Measurements from ENCODE around the gene INTS1. TPM values are rescaled to one million over a fixed set of nuclear protein-coding genes. Genes with fewer than 3 reads are reported as not detected.
A peak's percentile ranks its signal among the peaks of the same experiment; 100 is the strongest.

Gene INTS1
- total RNA-seq, 1 experiment from 2014 or later: 122 TPM

GRCh38 chr7:1508277-1508758, 4.1 kb upstream of the INTS1 start:
- H3K4me1 ChIP-seq: peaks cover 16% of the 10 kb centered on the region
- intact Hi-C loops (cut with micrococcal nuclease; ENCODE audit: unreplicated experiment): no loop called here
- CTCF ChIA-PET: no interaction called here

GRCh38 chr7:1505731-1506550, 1.8 kb upstream of the INTS1 start:
- Histone ChIP-seq H3K4me3 (ENCODE audit: low read depth, low read length) (no peak overlapping the region), H3K9me3 (no peaks in the 10 kb centered on the region), H3K36me3 (ENCODE audit: control insufficient read depth, insufficient read depth, low read length) (peaks cover 5% of the 10 kb centered on the region), H3K27me3 (replicated peaks; ENCODE audit: control insufficient read depth, insufficient read depth, low read length) (no peaks in the 10 kb centered on the region), H3K4me1 (peaks cover 21% of the 10 kb centered on the region)
- DNase-seq: peak in 1 of 2 experiments; percentile 48
- peaks cover 34% of the 10 kb centered on the region for H3K36me3 Mint-ChIP-seq (ENCODE audit: insufficient read depth, unreplicated experiment)
- H3K9me3 Mint-ChIP-seq (ENCODE audit: unreplicated experiment): no peaks in the 10 kb centered on the region
- peak overlapping the region; percentile 88 for H3K4me3 Mint-ChIP-seq (ENCODE audit: unreplicated experiment)
- no peak for TF ChIP-seq CTCF (IDR thresholded peaks at IDR 0.05; ENCODE audit: insufficient read depth in 1 of 2, low read depth in 1 of 2, low read length in 1 of 2, severe bottlenecking in 1 of 2, unreplicated experiment in 1 of 2)
- H3K4me1 Mint-ChIP-seq (ENCODE audit: low read depth, unreplicated experiment): peaks cover 10% of the 10 kb centered on the region
- ChIA-PET CTCF (interaction anchor here (0.7 kb wide), 2 partner anchors 51 to 452 kb away, joined by 3 read pairs; no protein-coding TSS in a partner anchor), POLR2A (interaction anchor here (0.6 kb wide), 1 partner anchor 1057 kb away, joined by 3 read pairs; no protein-coding TSS in a partner anchor)
- intact Hi-C loops (cut with micrococcal nuclease; ENCODE audit: unreplicated experiment): no loop called here
- no TSS peak for BruUV-seq (replicated peaks)
- H3K27ac Mint-ChIP-seq (ENCODE audit: unreplicated experiment): peak overlapping the region; percentile 75
- H3K27me3 Mint-ChIP-seq (ENCODE audit: insufficient read depth, unreplicated experiment): no peaks in the 10 kb centered on the region

More at GRCh38 chr7:1508277-1508758, 4.1 kb upstream of the INTS1 start:
- no TSS peak for BruUV-seq (replicated peaks)
- no peak for TF ChIP-seq CTCF (IDR thresholded peaks at IDR 0.05; ENCODE audit: insufficient read depth in 1 of 2, low read depth in 1 of 2, low read length in 1 of 2, severe bottlenecking in 1 of 2, unreplicated experiment in 1 of 2)
- Histone ChIP-seq H3K9me3 (no peaks in the 10 kb centered on the region), H3K36me3 (ENCODE audit: control insufficient read depth, insufficient read depth, low read length) (no peaks in the 10 kb centered on the region), H3K4me3 (ENCODE audit: low read depth, low read length) (no peak overlapping the region), H3K27me3 (replicated peaks; ENCODE audit: control insufficient read depth, insufficient read depth, low read length) (no peaks in the 10 kb centered on the region)
- Mint-ChIP-seq H3K4me3 (ENCODE audit: unreplicated experiment) (peak overlapping the region; percentile 43), H3K27me3 (ENCODE audit: insufficient read depth, unreplicated experiment) (no peaks in the 10 kb centered on the region), H3K36me3 (ENCODE audit: insufficient read depth, unreplicated experiment) (peaks cover 16% of the 10 kb centered on the region), H3K9me3 (ENCODE audit: unreplicated experiment) (no peaks in the 10 kb centered on the region), H3K27ac (ENCODE audit: unreplicated experiment) (no peak overlapping the region), H3K4me1 (ENCODE audit: low read depth, unreplicated experiment) (peaks cover 10% of the 10 kb centered on the region)
- POLR2A ChIA-PET: no interaction called here
- no peak for DNase-seq

- Mint-ChIP-seq H3K4me3 (ENCODE audit: unreplicated experiment) (peak overlapping the region; percentile 88), H3K36me3 (ENCODE audit: insufficient read depth, unreplicated experiment) (peaks cover 52% of the 10 kb centered on the region), H3K27ac (ENCODE audit: unreplicated experiment) (peak overlapping the region; percentile 91), H3K27me3 (ENCODE audit: insufficient read depth, unreplicated experiment) (no peaks in the 10 kb centered on the region), H3K4me1 (ENCODE audit: low read depth, unreplicated experiment) (peaks cover 10% of the 10 kb centered on the region), H3K9me3 (ENCODE audit: unreplicated experiment) (no peaks in the 10 kb centered on the region)
- no peaks in the 10 kb centered on the region for H3K9me3 ChIP-seq
- H3K27me3 ChIP-seq (replicated peaks; ENCODE audit: control insufficient read depth, insufficient read depth, low read length): no peaks in the 10 kb centered on the region
- ChIA-PET POLR2A (no interaction called here), CTCF (no interaction called here)
- BruUV-seq (replicated peaks): no TSS peak
- no peak for DNase-seq
- intact Hi-C loops (cut with micrococcal nuclease; ENCODE audit: unreplicated experiment): no loop called here
- H3K4me3 ChIP-seq (ENCODE audit: low read depth, low read length): peak overlapping the region; percentile 100
- no peak for TF ChIP-seq CTCF (IDR thresholded peaks at IDR 0.05; ENCODE audit: insufficient read depth in 1 of 2, low read depth in 1 of 2, low read length in 1 of 2, severe bottlenecking in 1 of 2, unreplicated experiment in 1 of 2)
- H3K36me3 ChIP-seq (ENCODE audit: control insufficient read depth, insufficient read depth, low read length): peaks cover 5% of the 10 kb centered on the region
- peaks cover 21% of the 10 kb centered on the region for H3K4me1 ChIP-seq
Observed at GRCh38 chr7:1503390-1503789, 799 bp downstream of the INTS1 start.
